Ovary (tissue), 3 donors: Measurements from ENCODE around the gene CAVIN1.

Experiments
- EP300 ChIP-seq: sonication (generic); formaldehyde crosslinking; IDR thresholded peaks from one replicate; pipeline ENCODE4 v1.6.1; 2017; ENCODE audit warnings: antibody characterized with exemption
- POLR2A ChIP-seq: fragments of 450-650 bp; IDR thresholded peaks from one replicate; pipeline ENCODE4 v1.6.1; 2017; ENCODE audit warnings: antibody characterized with exemption, mild to moderate bottlenecking, moderate library complexity
- TF ChIP-seq, protein P1 (sequence below), 3 donors: fragments of 450-650 bp in 2 of 3; fragments of 200-600 bp in 1 of 3; IDR thresholded peaks; one replicate each; pipeline versions ENCODE4 v1.5.1 to v1.8.0; 2016 to 2022; ENCODE audit warnings: antibody characterized with exemption in 3 of 3, mild to moderate bottlenecking in 1 of 3
- donor health status: DM: no; HTN: no; CAD: no.

DNA sequence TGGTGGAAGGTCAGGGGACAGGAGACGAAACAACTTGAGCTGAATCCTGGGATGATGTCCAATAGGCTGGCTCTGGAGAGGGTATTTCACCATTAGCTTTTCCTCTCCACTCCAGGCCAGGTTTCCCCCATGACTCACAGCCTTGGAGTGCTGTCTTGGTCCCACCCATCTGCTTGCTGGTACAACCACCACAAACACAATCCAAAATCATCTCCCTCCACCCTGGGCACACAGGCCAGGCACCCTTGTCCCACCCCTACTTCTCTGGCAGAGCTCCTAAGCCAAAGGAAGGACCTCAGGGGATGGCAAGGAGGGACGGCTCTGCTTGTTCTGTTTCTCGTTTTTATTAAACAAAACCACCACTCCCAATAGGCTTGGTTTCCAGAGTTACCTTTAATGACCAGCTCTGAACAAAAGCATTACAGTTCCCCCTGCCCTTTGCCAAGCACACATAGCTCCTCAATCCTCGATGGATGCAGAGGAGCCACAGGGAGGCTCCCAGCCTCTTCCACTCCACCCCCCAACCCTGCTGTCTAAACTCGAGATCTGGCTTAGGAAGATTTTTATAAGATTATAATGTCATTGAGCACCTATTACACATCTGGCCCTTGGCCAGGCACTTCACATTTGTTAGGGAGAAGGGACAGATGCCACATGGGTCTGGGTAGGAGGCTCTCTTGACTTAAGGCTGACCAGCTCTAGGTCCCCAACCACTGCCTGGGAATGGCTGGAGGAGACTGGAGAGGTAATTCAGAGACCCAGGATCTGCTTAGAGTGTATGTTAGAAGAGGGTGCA lies 13.3 kb downstream of the CAVIN1 start:
- TF ChIP-seq, protein P1, sequence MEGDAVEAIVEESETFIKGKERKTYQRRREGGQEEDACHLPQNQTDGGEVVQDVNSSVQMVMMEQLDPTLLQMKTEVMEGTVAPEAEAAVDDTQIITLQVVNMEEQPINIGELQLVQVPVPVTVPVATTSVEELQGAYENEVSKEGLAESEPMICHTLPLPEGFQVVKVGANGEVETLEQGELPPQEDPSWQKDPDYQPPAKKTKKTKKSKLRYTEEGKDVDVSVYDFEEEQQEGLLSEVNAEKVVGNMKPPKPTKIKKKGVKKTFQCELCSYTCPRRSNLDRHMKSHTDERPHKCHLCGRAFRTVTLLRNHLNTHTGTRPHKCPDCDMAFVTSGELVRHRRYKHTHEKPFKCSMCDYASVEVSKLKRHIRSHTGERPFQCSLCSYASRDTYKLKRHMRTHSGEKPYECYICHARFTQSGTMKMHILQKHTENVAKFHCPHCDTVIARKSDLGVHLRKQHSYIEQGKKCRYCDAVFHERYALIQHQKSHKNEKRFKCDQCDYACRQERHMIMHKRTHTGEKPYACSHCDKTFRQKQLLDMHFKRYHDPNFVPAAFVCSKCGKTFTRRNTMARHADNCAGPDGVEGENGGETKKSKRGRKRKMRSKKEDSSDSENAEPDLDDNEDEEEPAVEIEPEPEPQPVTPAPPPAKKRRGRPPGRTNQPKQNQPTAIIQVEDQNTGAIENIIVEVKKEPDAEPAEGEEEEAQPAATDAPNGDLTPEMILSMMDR (IDR thresholded peaks at IDR 0.05), result no peak
- TF ChIP-seq POLR2A, result no peak
- no peak for TF ChIP-seq EP300
